ENCODE results near the gene STOML3.

STOML3 gene

DNA sequence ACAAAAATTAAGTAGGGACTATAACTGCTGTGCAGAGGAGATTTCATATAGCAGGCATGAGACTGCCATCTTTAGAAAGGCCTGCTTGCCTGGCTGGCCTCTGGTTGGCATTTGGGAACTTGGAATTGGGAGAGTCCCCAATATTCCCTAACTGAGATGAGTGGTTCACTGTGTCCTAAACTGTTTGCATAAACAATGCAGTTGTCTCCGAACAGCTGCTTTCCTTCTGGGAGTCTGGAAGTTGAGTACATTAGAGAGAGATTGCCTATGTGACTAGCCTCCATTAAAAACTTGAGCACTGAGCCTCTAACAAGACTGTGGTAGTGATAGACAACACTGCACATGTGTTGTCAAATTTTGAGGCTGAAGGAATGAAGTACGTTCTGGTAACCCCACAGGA, 47.4 kb downstream of the STOML3 start:
- Histone ChIP-seq H3K27ac (replicated peaks) (no peak overlapping the region), H3K27me3 (ENCODE audit: insufficient read depth, poor library complexity, severe bottlenecking) (peaks cover 3% of the 10 kb centered on the region), H3K4me3 (replicated peaks; ENCODE audit: insufficient read depth, low read length) (no peak overlapping the region)
- no peak for DNase-seq (ENCODE audit: low read depth in 1 of 2, low spot score in 1 of 2)
- TF ChIP-seq GABPA (IDR thresholded peaks at IDR 0.05; ENCODE audit: low read depth): no peak
- TF ChIP-seq, protein P1, sequence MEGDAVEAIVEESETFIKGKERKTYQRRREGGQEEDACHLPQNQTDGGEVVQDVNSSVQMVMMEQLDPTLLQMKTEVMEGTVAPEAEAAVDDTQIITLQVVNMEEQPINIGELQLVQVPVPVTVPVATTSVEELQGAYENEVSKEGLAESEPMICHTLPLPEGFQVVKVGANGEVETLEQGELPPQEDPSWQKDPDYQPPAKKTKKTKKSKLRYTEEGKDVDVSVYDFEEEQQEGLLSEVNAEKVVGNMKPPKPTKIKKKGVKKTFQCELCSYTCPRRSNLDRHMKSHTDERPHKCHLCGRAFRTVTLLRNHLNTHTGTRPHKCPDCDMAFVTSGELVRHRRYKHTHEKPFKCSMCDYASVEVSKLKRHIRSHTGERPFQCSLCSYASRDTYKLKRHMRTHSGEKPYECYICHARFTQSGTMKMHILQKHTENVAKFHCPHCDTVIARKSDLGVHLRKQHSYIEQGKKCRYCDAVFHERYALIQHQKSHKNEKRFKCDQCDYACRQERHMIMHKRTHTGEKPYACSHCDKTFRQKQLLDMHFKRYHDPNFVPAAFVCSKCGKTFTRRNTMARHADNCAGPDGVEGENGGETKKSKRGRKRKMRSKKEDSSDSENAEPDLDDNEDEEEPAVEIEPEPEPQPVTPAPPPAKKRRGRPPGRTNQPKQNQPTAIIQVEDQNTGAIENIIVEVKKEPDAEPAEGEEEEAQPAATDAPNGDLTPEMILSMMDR (IDR thresholded peaks at IDR 0.05; ENCODE audit: insufficient read depth, low read length): no peak
- TF ChIP-seq, protein P2, sequence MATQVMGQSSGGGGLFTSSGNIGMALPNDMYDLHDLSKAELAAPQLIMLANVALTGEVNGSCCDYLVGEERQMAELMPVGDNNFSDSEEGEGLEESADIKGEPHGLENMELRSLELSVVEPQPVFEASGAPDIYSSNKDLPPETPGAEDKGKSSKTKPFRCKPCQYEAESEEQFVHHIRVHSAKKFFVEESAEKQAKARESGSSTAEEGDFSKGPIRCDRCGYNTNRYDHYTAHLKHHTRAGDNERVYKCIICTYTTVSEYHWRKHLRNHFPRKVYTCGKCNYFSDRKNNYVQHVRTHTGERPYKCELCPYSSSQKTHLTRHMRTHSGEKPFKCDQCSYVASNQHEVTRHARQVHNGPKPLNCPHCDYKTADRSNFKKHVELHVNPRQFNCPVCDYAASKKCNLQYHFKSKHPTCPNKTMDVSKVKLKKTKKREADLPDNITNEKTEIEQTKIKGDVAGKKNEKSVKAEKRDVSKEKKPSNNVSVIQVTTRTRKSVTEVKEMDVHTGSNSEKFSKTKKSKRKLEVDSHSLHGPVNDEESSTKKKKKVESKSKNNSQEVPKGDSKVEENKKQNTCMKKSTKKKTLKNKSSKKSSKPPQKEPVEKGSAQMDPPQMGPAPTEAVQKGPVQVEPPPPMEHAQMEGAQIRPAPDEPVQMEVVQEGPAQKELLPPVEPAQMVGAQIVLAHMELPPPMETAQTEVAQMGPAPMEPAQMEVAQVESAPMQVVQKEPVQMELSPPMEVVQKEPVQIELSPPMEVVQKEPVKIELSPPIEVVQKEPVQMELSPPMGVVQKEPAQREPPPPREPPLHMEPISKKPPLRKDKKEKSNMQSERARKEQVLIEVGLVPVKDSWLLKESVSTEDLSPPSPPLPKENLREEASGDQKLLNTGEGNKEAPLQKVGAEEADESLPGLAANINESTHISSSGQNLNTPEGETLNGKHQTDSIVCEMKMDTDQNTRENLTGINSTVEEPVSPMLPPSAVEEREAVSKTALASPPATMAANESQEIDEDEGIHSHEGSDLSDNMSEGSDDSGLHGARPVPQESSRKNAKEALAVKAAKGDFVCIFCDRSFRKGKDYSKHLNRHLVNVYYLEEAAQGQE (IDR thresholded peaks at IDR 0.05; ENCODE audit: insufficient replicate concordance, low read depth): no peak
- TF ChIP-seq SPI1 (IDR thresholded peaks at IDR 0.05; ENCODE audit: borderline replicate concordance, low read depth): no peak
- no peak for TF ChIP-seq POLR2AphosphoS5 (IDR thresholded peaks at IDR 0.05; ENCODE audit: low read depth)

DNA sequence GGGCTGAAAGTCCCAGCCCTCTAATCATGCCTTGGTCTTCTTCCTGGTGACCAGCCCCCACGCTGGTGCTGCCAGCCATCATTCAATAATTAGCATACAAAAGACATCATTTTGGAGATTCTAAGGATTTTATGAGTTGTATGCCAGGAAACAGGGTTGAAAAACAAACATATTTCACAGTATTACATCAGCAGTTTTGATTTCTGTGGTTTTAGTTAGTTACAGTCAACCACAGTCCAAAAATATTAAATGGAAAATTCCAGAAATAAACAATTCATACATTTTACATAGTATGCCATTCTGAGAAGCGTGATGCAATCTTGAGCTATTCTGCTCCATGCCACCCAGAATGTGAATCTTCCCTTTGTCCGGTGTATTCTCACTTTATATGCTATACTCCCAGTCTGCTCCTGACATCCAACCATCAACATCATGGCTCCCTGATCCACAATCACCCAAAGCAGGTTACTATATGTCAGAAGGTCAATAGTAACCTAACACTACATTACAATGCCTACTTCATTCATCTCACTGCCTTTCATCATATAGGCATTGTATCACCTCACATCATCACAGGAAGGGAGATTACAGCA, 49.2 kb downstream of the STOML3 start:
- Histone ChIP-seq H3K27ac (replicated peaks) (no peak overlapping the region), H3K27me3 (ENCODE audit: insufficient read depth, poor library complexity, severe bottlenecking) (peaks cover 3% of the 10 kb centered on the region), H3K4me3 (replicated peaks; ENCODE audit: insufficient read depth, low read length) (no peak overlapping the region)
- no peak for TF ChIP-seq SPI1 (IDR thresholded peaks at IDR 0.05; ENCODE audit: borderline replicate concordance, low read depth)
- no peak for TF ChIP-seq POLR2AphosphoS5 (IDR thresholded peaks at IDR 0.05; ENCODE audit: low read depth)
- TF ChIP-seq GABPA (IDR thresholded peaks at IDR 0.05; ENCODE audit: low read depth): no peak
- TF ChIP-seq, protein P1 (IDR thresholded peaks at IDR 0.05; ENCODE audit: insufficient read depth, low read length): no peak
- TF ChIP-seq, protein P2 (IDR thresholded peaks at IDR 0.05; ENCODE audit: insufficient replicate concordance, low read depth): no peak
- DNase-seq (ENCODE audit: low read depth in 1 of 2, low spot score in 1 of 2): no peak

DNA sequence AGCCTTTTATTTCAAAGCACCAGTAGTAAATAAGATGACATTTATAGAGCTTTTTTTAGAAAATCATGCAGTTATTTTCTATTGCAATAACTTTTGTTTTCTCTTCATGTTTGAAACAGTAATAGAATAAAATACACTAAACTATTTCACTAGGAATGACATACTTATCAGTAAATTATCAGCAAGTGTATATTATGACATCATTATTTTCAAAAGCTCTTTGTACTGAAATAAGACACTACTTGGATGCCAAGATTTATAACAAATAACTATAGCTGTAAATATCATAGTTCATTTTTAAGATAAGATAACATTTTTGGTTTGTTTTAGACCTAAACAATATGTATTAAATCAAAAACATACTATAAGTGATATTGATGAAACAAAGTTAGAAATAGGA, 56.8 kb downstream of the STOML3 start:
- Histone ChIP-seq H3K27ac (replicated peaks) (no peak overlapping the region), H3K4me3 (replicated peaks; ENCODE audit: insufficient read depth, low read length) (no peak overlapping the region), H3K27me3 (ENCODE audit: insufficient read depth, poor library complexity, severe bottlenecking) (no peaks in the 10 kb centered on the region)
- TF ChIP-seq, protein P1 (IDR thresholded peaks at IDR 0.05; ENCODE audit: insufficient read depth, low read length): no peak
- TF ChIP-seq POLR2AphosphoS5 (IDR thresholded peaks at IDR 0.05; ENCODE audit: low read depth) (no peak), GABPA (IDR thresholded peaks at IDR 0.05; ENCODE audit: low read depth) (no peak), SPI1 (IDR thresholded peaks at IDR 0.05; ENCODE audit: borderline replicate concordance, low read depth) (no peak)
- TF ChIP-seq, protein P2 (IDR thresholded peaks at IDR 0.05; ENCODE audit: insufficient replicate concordance, low read depth): no peak
- no peak for DNase-seq (ENCODE audit: low read depth in 1 of 2, low spot score in 1 of 2)

Data from HL-60 (cell line).